Airway epithelial cell (primary cell): ENCODE results near the gene PLPP3. TPM values are rescaled to one million over a fixed set of nuclear protein-coding genes. Genes with fewer than 3 reads are reported as not detected.

ENCODE experiments used
- total RNA-seq: library from RNA; depleted of rRNA; stranded (reverse); fragments of >200 nt; gene quantifications from 2 replicates; pipeline ENCODE4 v1.2.3, GENCODE V29; 2015

The PLPP3 gene
- total RNA-seq, result 0.93 and 1.8 TPM in 2 replicates

GRCh38 chr1:56578963-56579875 is at the start of gene PLPP3:
TSS of gene PLPP3 (minus strand) at chr1:56579563. CDS start at chr1:56579016, 547 bp downstream.

Other genes with a start within 250 kb of the PLPP3 start
- 1.5 and 1.9 TPM in 2 replicates for gene PRKAA2, start 65.8 kb upstream of the PLPP3 start, total RNA-seq
- gene FYB2, start 239.8 kb upstream of the PLPP3 start, total RNA-seq, result not detected in 2 replicates